PC-9 (cell line): Measurements from ENCODE around the gene ADGRD1.

Source experiments
- CTCF ChIP-seq: fragments of 200-600 bp; sonication (generic); conservative IDR thresholded peaks from 2 replicates; pipeline ENCODE4 v1.6.1; 2017; ENCODE audit warnings: mixed run types, antibody characterized with exemption, mild to moderate bottlenecking, moderate library complexity
- EZH2 ChIP-seq: fragments of 200-600 bp; sonication (generic); IDR thresholded peaks from 2 replicates; pipeline ENCODE4 v1.8.0; 2017; ENCODE audit warnings: antibody characterized with exemption, low read depth

DNA sequence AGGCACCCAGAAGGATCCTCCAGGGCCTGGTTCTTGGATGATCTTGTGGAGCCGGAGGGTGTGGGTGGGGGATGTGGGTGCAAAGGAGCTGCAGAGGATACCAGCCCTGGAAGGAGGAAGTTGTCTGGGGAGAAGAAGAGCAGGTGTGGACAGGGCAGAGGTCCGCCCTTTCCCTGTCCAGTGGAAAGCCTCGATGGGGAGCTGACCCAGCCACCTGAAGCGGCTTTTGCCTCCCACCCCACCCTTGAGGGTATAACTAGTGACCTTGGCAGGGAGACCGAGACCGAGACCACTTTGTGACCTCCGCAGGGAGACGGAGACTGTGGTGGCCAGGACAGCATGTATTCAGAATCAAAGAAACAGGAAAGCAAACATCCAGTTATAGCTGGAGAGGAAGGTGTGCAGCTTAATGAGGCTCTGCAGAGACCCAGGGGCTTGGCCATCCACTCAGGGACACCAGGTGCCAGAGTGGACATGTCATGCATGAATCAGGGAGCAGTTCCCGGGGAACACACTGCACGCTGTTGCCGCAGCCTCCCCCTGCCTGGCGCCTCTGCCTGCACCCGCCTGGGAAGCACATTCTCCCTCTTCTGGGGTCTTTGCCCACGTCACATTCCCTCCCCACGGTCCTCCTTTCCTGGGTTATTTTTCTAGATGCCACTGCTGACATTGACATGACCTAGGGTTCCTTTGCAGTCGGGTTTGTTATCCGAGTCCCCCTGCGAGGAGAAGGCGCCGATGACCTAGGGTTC is 87.7 kb downstream of the ADGRD1 start:
- TF ChIP-seq CTCF (no peak), EZH2 (no peak)
